CD14-positive monocyte (primary cell): ENCODE measurements around the gene TTLL7. TPM values are rescaled to one million over a fixed set of nuclear protein-coding genes. Genes with fewer than 3 reads are reported as not detected.

ENCODE experiments used
- DNase-seq, 3 donors: peaks; one replicate each; pipeline ENCODE4 v3.0.0-alpha.2; 2011 to 2022
- H2AFZ ChIP-seq: 2 replicates; pipeline ENCODE4 v1.6.0; 2012; ENCODE audit warnings: mild to moderate bottlenecking, low read depth, low read length, inconsistent platforms; ENCODE audit not compliant: insufficient read depth, poor library complexity, severe bottlenecking
- H3K27ac ChIP-seq, 2 donors: 1 replicate in 1 of 2; 2 replicates in 1 of 2; pipeline ENCODE4 v1.5.1; 2012 to 2013; ENCODE audit warnings: low read length in 2 of 2, control low read depth in 1 of 2, inconsistent platforms in 1 of 2, low read depth in 1 of 2, mild to moderate bottlenecking in 1 of 2
- H3K27me3 ChIP-seq, 2 donors: one replicate each; pipeline versions ENCODE4 v1.6.0 to v1.6.1; 2011 to 2013; ENCODE audit warnings: low read length in 2 of 2; ENCODE audit not compliant: control insufficient read depth in 2 of 2, insufficient read depth in 2 of 2
- H3K36me3 ChIP-seq, 2 donors: replicated peaks in 1 of 2; 1 replicate in 1 of 2; 2 replicates in 1 of 2; pipeline versions ENCODE4 v1.5.1 to v1.6.1; 2012 to 2013; ENCODE audit warnings: low read length in 2 of 2, control low read depth in 1 of 2, inconsistent platforms in 1 of 2, mild to moderate bottlenecking in 1 of 2; ENCODE audit not compliant: insufficient read depth in 2 of 2, control insufficient read depth in 1 of 2
- H3K4me1 ChIP-seq, 2 donors: 1 replicate in 1 of 2; 2 replicates in 1 of 2; pipeline versions ENCODE4 v1.5.1 to v1.6.1; 2012 to 2013; ENCODE audit warnings: low read length in 2 of 2, control low read depth in 1 of 2, inconsistent platforms in 1 of 2, mild to moderate bottlenecking in 1 of 2, moderate library complexity in 1 of 2; ENCODE audit not compliant: insufficient read depth in 2 of 2, control insufficient read depth in 1 of 2
- H3K4me2 ChIP-seq: replicated peaks from 2 replicates; pipeline ENCODE3; 2012; ENCODE audit warnings: low read length, moderate library complexity, mild to moderate bottlenecking; ENCODE audit not compliant: poor library complexity, severe bottlenecking; ENCODE audit errors: extremely low read depth
- H3K4me3 ChIP-seq, 3 experiments: fragments of 200-600 bp in 1 of 3; sonication (generic) in 1 of 3; replicated peaks in 1 of 3; 1 replicate in 2 of 3; 2 replicates in 1 of 3; pipeline ENCODE4 v1.5.1; 2011 to 2013; ENCODE audit warnings: low read length in 3 of 3, mild to moderate bottlenecking in 3 of 3, control low read depth in 2 of 3, low read depth in 2 of 3, inconsistent platforms in 1 of 3, moderate library complexity in 1 of 3
- H3K79me2 ChIP-seq: 2 replicates; pipeline ENCODE4 v1.6.0; 2012; ENCODE audit warnings: mild to moderate bottlenecking, control low read depth, inconsistent platforms, low read length, moderate library complexity; ENCODE audit not compliant: insufficient read depth
- H3K9ac ChIP-seq: 2 replicates; pipeline ENCODE4 v1.6.0; 2017; ENCODE audit warnings: low read length, mild to moderate bottlenecking; ENCODE audit not compliant: insufficient read depth, poor library complexity, severe bottlenecking
- H3K9me3 ChIP-seq, 2 donors: replicated peaks in 1 of 2; 1 replicate in 1 of 2; 2 replicates in 1 of 2; pipeline versions ENCODE4 v1.5.1 to v1.6.1; 2012 to 2013; ENCODE audit warnings: low read length in 2 of 2, control low read depth in 1 of 2; ENCODE audit not compliant: control insufficient read depth in 1 of 2, insufficient read depth in 1 of 2
- H4K20me1 ChIP-seq: 2 replicates; pipeline ENCODE4 v1.6.0; 2012; ENCODE audit warnings: mild to moderate bottlenecking, low read length, control low read depth, moderate library complexity; ENCODE audit not compliant: insufficient read depth
- H3K27ac Mint-ChIP-seq, 7 donors: one replicate each; pipeline ENCODE4 v1.8.0; 2020; ENCODE audit warnings: mild to moderate bottlenecking in 7 of 7, mixed read lengths in 7 of 7, moderate library complexity in 6 of 7, inconsistent platforms in 2 of 7
- H3K27me3 Mint-ChIP-seq, 3 donors: one replicate each; pipeline ENCODE4 v1.8.0; 2021 to 2022; ENCODE audit warnings: low read depth in 3 of 3, mild to moderate bottlenecking in 3 of 3, mixed read lengths in 3 of 3, moderate library complexity in 3 of 3, inconsistent platforms in 1 of 3
- H3K36me3 Mint-ChIP-seq, 2 donors: one replicate each; pipeline ENCODE4 v1.8.0; 2020; ENCODE audit warnings: mixed read lengths in 2 of 2, inconsistent platforms in 1 of 2, mild to moderate bottlenecking in 1 of 2
- H3K4me1 Mint-ChIP-seq: one replicate; pipeline ENCODE4 v1.8.0; 2020; ENCODE audit warnings: mild to moderate bottlenecking, mixed read lengths
- H3K4me3 Mint-ChIP-seq, 2 donors: one replicate each; pipeline ENCODE4 v1.8.0; 2020; ENCODE audit warnings: mild to moderate bottlenecking in 2 of 2, mixed read lengths in 2 of 2, moderate library complexity in 1 of 2
- H3K9me3 Mint-ChIP-seq, 7 donors: one replicate each; pipeline ENCODE4 v1.8.0; 2020 to 2022; ENCODE audit warnings: mixed read lengths in 7 of 7, mild to moderate bottlenecking in 6 of 7, moderate library complexity in 6 of 7, inconsistent platforms in 2 of 7
- CTCF ChIP-seq: fragments of 200-600 bp; IDR thresholded peaks from one replicate; pipeline ENCODE4 v1.8.0; 2022; ENCODE audit warnings: antibody characterized with exemption, mild to moderate bottlenecking
- WGBS: methylation state at CpG from one replicate; pipeline ENCODE4 v1.1.5; 2013; ENCODE audit warnings: missing lambda C conversion rate; ENCODE audit not compliant: insufficient coverage; 5-methylcytosine and 5-hydroxymethylcytosine counted together
- intact Hi-C, 2 donors: fragments of 100-400 bp; cut with micrococcal nuclease; formaldehyde crosslinking; loops; one replicate each; pipeline versions ENCODE4 v1.15.0 to v1.15.1; 2023
- polyA plus RNA-seq, 3 donors: library from polyadenylated mRNA; depleted of rRNA in 1 of 3; unstranded in 2 of 3; stranded (reverse) in 1 of 3; fragments of 300-500 nt in 2 of 3; fragments of >200 nt in 1 of 3; fragmentation: Illumina TruSeq in 2 of 3; gene quantifications; 1 replicate in 2 of 3; 2 replicates in 1 of 3; pipeline ENCODE4 v1.2.3, GENCODE V29; 2012 to 2021

TTLL7 gene
- polyA plus RNA-seq, 3 donors, result 0.12 to 0.69 TPM; not detected in 1

- H3K4me3 ChIP-seq, result no peak overlapping the region
- TF ChIP-seq CTCF, result no peak
- H3K9ac ChIP-seq, result no peak overlapping the region
- no peaks in the 10 kb centered on the region for H3K79me2 ChIP-seq
- no peak for DNase-seq
- H3K4me1 ChIP-seq, result no peaks in the 10 kb centered on the region
- peaks cover 6% of the 10 kb centered on the region for H3K4me1 Mint-ChIP-seq
- H3K4me2 ChIP-seq, result no peak overlapping the region
- no CpG with 5 or more reads among the region's 1 CpG for WGBS
- H3K9me3 ChIP-seq, result no peaks in the 10 kb centered on the region
- no peaks in the 10 kb centered on the region for H4K20me1 ChIP-seq
- H3K27ac ChIP-seq, result no peak overlapping the region
- no peak overlapping the region for H3K4me3 Mint-ChIP-seq
- H3K27me3 ChIP-seq, result no peaks in the 10 kb centered on the region
- H3K9me3 Mint-ChIP-seq, result no peaks in the 10 kb centered on the region
- intact Hi-C loops, result no loop called here
- no peak overlapping the region for H3K27ac Mint-ChIP-seq
- no peaks in the 10 kb centered on the region for H3K36me3 Mint-ChIP-seq
- no peaks in the 10 kb centered on the region for H3K27me3 Mint-ChIP-seq
- no peaks in the 10 kb centered on the region for H3K36me3 ChIP-seq
- no peak overlapping the region for H2AFZ ChIP-seq
Observed at GRCh38 chr1:83919872-83920271, 79.1 kb downstream of the TTLL7 start.

GRCh38 chr1:83918688-83919285 is 80.1 kb downstream of the TTLL7 start:
- H3K4me3 Mint-ChIP-seq, result no peak overlapping the region
- DNase-seq, result no peak
- Histone ChIP-seq H3K27me3 (no peaks in the 10 kb centered on the region), H3K9me3 (no peaks in the 10 kb centered on the region), H3K27ac (no peak overlapping the region), H3K9ac (no peak overlapping the region), H3K4me1 (no peaks in the 10 kb centered on the region), H3K36me3 (no peaks in the 10 kb centered on the region), H3K4me2 (no peak overlapping the region), H2AFZ (no peak overlapping the region), H3K79me2 (no peaks in the 10 kb centered on the region), H4K20me1 (no peaks in the 10 kb centered on the region), H3K4me3 (no peak overlapping the region)
- no peak overlapping the region for H3K27ac Mint-ChIP-seq
- peaks cover 5% of the 10 kb centered on the region for H3K4me1 Mint-ChIP-seq
- TF ChIP-seq CTCF, result no peak
- intact Hi-C loops, result no loop called here
- H3K36me3 Mint-ChIP-seq, result no peaks in the 10 kb centered on the region
- H3K9me3 Mint-ChIP-seq, result peaks cover 0 to 5% (median 0%) of the 10 kb centered on the region in 7 donors
- WGBS, result no CpG with 5 or more reads among the region's 2 CpGs
- H3K27me3 Mint-ChIP-seq, result no peaks in the 10 kb centered on the region
